Measurements from ENCODE around the gene TTC3. TPM values are rescaled to one million over a fixed set of nuclear protein-coding genes. Genes with fewer than 3 reads are reported as not detected.

TTC3 gene
- total and polyA plus RNA-seq, 7 donors = 6.5 to 50.3 (median 25.7) TPM

- DNase-seq (no peak), ATAC-seq (no peak)
- H3K27ac ChIP-seq = no peak overlapping the region
- no peaks in the 10 kb centered on the region for H3K9me3 ChIP-seq
- TF ChIP-seq, protein P1, sequence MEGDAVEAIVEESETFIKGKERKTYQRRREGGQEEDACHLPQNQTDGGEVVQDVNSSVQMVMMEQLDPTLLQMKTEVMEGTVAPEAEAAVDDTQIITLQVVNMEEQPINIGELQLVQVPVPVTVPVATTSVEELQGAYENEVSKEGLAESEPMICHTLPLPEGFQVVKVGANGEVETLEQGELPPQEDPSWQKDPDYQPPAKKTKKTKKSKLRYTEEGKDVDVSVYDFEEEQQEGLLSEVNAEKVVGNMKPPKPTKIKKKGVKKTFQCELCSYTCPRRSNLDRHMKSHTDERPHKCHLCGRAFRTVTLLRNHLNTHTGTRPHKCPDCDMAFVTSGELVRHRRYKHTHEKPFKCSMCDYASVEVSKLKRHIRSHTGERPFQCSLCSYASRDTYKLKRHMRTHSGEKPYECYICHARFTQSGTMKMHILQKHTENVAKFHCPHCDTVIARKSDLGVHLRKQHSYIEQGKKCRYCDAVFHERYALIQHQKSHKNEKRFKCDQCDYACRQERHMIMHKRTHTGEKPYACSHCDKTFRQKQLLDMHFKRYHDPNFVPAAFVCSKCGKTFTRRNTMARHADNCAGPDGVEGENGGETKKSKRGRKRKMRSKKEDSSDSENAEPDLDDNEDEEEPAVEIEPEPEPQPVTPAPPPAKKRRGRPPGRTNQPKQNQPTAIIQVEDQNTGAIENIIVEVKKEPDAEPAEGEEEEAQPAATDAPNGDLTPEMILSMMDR (IDR thresholded peaks at IDR 0.05) = no peak
- intact Hi-C loops (cut with DNase I) = no loop called here
- peaks cover 6% of the 10 kb centered on the region for H3K4me1 ChIP-seq
- no peaks in the 10 kb centered on the region for H3K27me3 ChIP-seq (ENCODE audit: insufficient read depth in 3 of 3, low read length in 2 of 3)
- no peak overlapping the region for H3K4me3 ChIP-seq
- peaks cover 7 to 88% of the 10 kb centered on the region in 2 donors for H3K36me3 ChIP-seq (ENCODE audit: insufficient read depth in 1 of 2, low read depth in 1 of 2)
- WGBS, 3 donors = 65 to 79% (median 67%) methylated on average over 1 of the region's 1 CpG
These were observed 86.9 kb downstream of the TTC3 start for GRCh38 chr21:37159949-37160348.

- no peak overlapping the region for H3K4me3 ChIP-seq
- no peak for DNase-seq
- TF ChIP-seq, protein P1 (IDR thresholded peaks at IDR 0.05) = no peak
- H3K9me3 ChIP-seq = no peaks in the 10 kb centered on the region
- intact Hi-C loops (cut with DNase I) = no loop called here
- H3K4me1 ChIP-seq = no peaks in the 10 kb centered on the region
- ATAC-seq = no peak
- H3K36me3 ChIP-seq (ENCODE audit: insufficient read depth in 1 of 2, low read depth in 1 of 2) = peaks cover 2 to 64% of the 10 kb centered on the region in 2 donors
- no peaks in the 10 kb centered on the region for H3K27me3 ChIP-seq (ENCODE audit: insufficient read depth in 3 of 3, low read length in 2 of 3)
- no peak overlapping the region for H3K27ac ChIP-seq
These were observed 91.7 kb downstream of the TTC3 start for GRCh38 chr21:37164742-37165141.

- no peak for DNase-seq
- peaks cover 2 to 57% of the 10 kb centered on the region in 2 donors for H3K36me3 ChIP-seq (ENCODE audit: insufficient read depth in 1 of 2, low read depth in 1 of 2)
These were observed 92.5 kb downstream of the TTC3 start for GRCh38 chr21:37165586-37165985.

GRCh38 chr21:37166733-37167132, 93.7 kb downstream of the TTC3 start:
- intact Hi-C loops (cut with DNase I) = no loop called here
- Histone ChIP-seq H3K27ac (no peak overlapping the region), H3K9me3 (no peaks in the 10 kb centered on the region), H3K27me3 (ENCODE audit: insufficient read depth in 3 of 3, low read length in 2 of 3) (no peaks in the 10 kb centered on the region), H3K4me3 (no peak overlapping the region), H3K36me3 (ENCODE audit: insufficient read depth in 1 of 2, low read depth in 1 of 2) (peaks cover 2 to 46% of the 10 kb centered on the region in 2 donors), H3K4me1 (no peaks in the 10 kb centered on the region)
- WGBS, 3 donors = 52 to 58% (median 58%) methylated on average over 3 of the region's 3 CpGs
- DNase-seq = no peak
- TF ChIP-seq, protein P1 (IDR thresholded peaks at IDR 0.05) = peak; percentile 32
- peak in 3 of 4 donors; percentile 19 to 51 (median 40) for ATAC-seq

More at GRCh38 chr21:37165586-37165985, 92.5 kb downstream of the TTC3 start:
- H3K9me3 ChIP-seq = no peaks in the 10 kb centered on the region
- H3K27ac ChIP-seq = no peak overlapping the region
- intact Hi-C loops (cut with DNase I) = no loop called here
- no peaks in the 10 kb centered on the region for H3K27me3 ChIP-seq (ENCODE audit: insufficient read depth in 3 of 3, low read length in 2 of 3)
- WGBS, 3 donors = 66 to 68% (median 67%) methylated on average over 4 of the region's 4 CpGs
- TF ChIP-seq, protein P1 (IDR thresholded peaks at IDR 0.05) = no peak
- no peak for ATAC-seq
- H3K4me1 ChIP-seq = no peaks in the 10 kb centered on the region
- H3K4me3 ChIP-seq = no peak overlapping the region

DNA sequence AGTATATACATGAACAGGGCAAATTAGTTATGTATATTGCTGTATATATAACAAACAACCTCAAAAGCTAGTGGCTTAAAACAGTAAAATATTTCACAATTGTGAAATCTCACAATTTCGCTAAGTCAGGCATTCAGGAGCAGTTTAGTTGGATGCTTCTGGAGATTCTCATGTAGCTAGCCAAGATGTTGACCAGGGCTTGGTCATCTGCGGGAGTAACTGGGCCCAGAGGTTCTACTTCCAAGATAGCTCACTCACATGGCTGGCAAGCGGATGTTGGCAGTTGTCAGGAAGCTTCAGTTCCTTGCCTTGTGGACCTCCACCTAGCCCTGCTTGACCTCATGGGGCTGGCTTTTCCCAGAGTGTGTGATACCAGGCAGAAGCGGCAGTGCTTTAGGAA, 95.6 kb downstream of the TTC3 start:
- peak; percentile 86 to 97 (median 95) for ATAC-seq
- 33 to 45% (median 34%) methylated on average over 4 of the region's 4 CpGs for WGBS, 3 donors
- H3K27me3 ChIP-seq (ENCODE audit: insufficient read depth in 3 of 3, low read length in 2 of 3) = no peaks in the 10 kb centered on the region
- TF ChIP-seq, protein P1 (IDR thresholded peaks at IDR 0.05) = no peak
- peak overlapping the region; percentile 61 for H3K27ac ChIP-seq
- H3K4me1 ChIP-seq = no peaks in the 10 kb centered on the region
- DNase-seq = peak in 1 of 2 donors; percentile 75
- intact Hi-C loops (cut with DNase I) = no loop called here
- H3K9me3 ChIP-seq = no peaks in the 10 kb centered on the region
- H3K36me3 ChIP-seq (ENCODE audit: insufficient read depth in 1 of 2, low read depth in 1 of 2) = peaks cover 3 to 40% of the 10 kb centered on the region in 2 donors
- H3K4me3 ChIP-seq = no peak overlapping the region

Measured in psoas muscle (tissue), 8 donors.